SK-N-MC (cell line): Measurements from ENCODE around the gene TAOK1.
"Not testable (repeated sequence)": the region's sequence is repeated elsewhere in the genome, so short reads cannot be mapped to it uniquely, and the experiment has no call there.

ENCODE experiments used
- DNase-seq: peaks from one replicate; pipeline ENCODE4 v3.0.0-alpha.2; 2011; ENCODE audit warnings: low read depth, low spot score
- H3K27ac ChIP-seq: fragments of 200-600 bp; sonication (generic); 2 replicates; pipeline ENCODE4 v1.5.1; 2016; ENCODE audit warnings: mixed run types
- H3K36me3 ChIP-seq: fragments of 200-600 bp; sonication (generic); 2 replicates; pipeline ENCODE4 v1.6.1; 2017; ENCODE audit warnings: antibody characterized with exemption, low read length, mixed read lengths; ENCODE audit not compliant: insufficient read depth
- H3K4me3 ChIP-seq: fragments of 200-600 bp; sonication (generic); 2 replicates; pipeline ENCODE4 v1.5.1; 2016
- H3K9ac ChIP-seq: fragments of 200-600 bp; sonication (generic); 2 replicates; pipeline ENCODE4 v1.8.0; 2017; ENCODE audit warnings: mixed run types, mixed read lengths; ENCODE audit not compliant: insufficient read length
- H3K9me3 ChIP-seq: fragments of 200-600 bp; sonication (generic); 2 replicates; pipeline ENCODE4 v1.6.1; 2017; ENCODE audit warnings: low read depth, mild to moderate bottlenecking, antibody characterized with exemption, low read length, moderate library complexity, mixed read lengths
- EZH2 ChIP-seq: fragments of 200-600 bp; sonication (generic); IDR thresholded peaks from one replicate; pipeline ENCODE4 v1.6.1; 2017; ENCODE audit warnings: antibody characterized with exemption
- FOXP2 ChIP-seq: optimal IDR thresholded peaks from 2 replicates; pipeline ENCODE3; 2011; ENCODE audit warnings: mild to moderate bottlenecking, moderate library complexity; ENCODE audit not compliant: insufficient read depth; ENCODE audit errors: extremely low read length, control extremely low read depth
- POLR2AphosphoS5 ChIP-seq: IDR thresholded peaks from 2 replicates; pipeline ENCODE4 v1.6.1; 2012; ENCODE audit warnings: mild to moderate bottlenecking, low read depth, low read length, borderline replicate concordance

TAOK1 gene

GRCh38 chr17:29475891-29476290 is 85.7 kb downstream of the TAOK1 start:
- no peak overlapping the region for H3K4me3 ChIP-seq
- no peak overlapping the region for H3K9ac ChIP-seq
- DNase-seq = no peak
- no peak for TF ChIP-seq FOXP2
- no peak for TF ChIP-seq POLR2AphosphoS5
- TF ChIP-seq EZH2 = no peak
- H3K9me3 ChIP-seq = no peaks in the 10 kb centered on the region
- H3K36me3 ChIP-seq = peaks cover 45% of the 10 kb centered on the region
- peak overlapping the region; percentile 76 for H3K27ac ChIP-seq

DNA sequence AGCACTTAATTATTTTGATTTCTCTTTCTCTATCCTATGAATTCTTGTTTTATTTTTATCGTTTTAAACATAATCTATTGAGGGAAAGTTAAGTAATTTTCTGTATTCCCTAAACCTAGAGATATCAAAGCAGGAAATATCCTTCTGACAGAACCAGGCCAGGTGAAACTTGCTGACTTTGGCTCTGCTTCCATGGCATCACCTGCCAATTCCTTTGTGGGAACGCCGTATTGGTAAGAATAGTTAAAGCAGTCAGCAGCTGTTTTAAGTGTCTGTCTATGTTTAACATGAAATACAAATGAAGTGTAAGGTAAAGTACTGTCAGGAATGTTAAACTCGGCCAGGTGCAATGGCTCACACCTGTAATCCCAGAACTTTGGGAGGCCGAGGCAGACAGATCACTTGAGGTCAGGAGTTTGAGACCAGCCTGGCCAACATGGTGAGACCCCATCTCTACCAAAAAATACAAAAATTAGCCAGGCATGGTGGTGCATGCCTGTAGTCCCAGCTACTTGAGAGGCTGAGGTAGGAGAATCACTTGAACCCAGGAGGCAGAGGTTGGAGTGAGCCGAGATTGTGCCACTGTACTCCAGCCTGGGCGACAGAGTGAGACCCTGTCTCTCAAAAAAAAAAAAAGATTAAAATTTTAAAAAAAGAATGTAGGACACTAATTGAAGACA is 90.2 kb downstream of the TAOK1 start:
- not testable (repeated sequence) for H3K9me3 ChIP-seq, H3K4me3 ChIP-seq, H3K27ac ChIP-seq, DNase-seq, H3K9ac ChIP-seq
- peaks cover 36% of the 10 kb centered on the region for H3K36me3 ChIP-seq

GRCh38 chr17:29483503-29483902 is 93.3 kb downstream of the TAOK1 start:
- Histone ChIP-seq H3K4me3 (no peak overlapping the region), H3K27ac (no peak overlapping the region), H3K9ac (no peak overlapping the region), H3K9me3 (no peaks in the 10 kb centered on the region), H3K36me3 (peaks cover 39% of the 10 kb centered on the region)
- TF ChIP-seq FOXP2 = no peak
- no peak for TF ChIP-seq EZH2
- no peak for TF ChIP-seq POLR2AphosphoS5
- DNase-seq = no peak

DNA sequence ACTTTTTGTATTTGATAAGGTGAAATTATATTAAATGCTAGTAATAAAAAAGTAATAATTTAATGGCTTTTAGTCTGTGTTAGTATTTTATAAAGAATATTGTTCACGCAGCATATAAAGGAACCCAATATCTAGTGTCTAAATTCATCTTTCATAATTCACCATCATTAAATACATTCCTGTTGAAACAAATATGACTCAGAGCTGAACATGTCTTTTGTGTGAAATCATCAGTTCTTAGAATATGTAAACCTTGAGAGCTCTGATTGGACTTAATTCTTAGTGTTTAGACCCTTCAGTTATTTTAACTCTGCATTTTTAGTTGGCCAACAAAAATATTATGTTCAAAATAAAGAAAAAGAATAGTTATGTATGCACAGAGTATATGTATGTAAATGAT is 104.8 kb downstream of the TAOK1 start:
- peaks cover 68% of the 10 kb centered on the region for H3K36me3 ChIP-seq
- H3K9me3 ChIP-seq = no peaks in the 10 kb centered on the region
- DNase-seq = no peak
- H3K27ac ChIP-seq = 0 out of 2 replicates have a peak overlapping the region, but pooled peaks have one; percentile 34
- TF ChIP-seq FOXP2 = no peak
- TF ChIP-seq POLR2AphosphoS5 = no peak
- no peak for TF ChIP-seq EZH2
- H3K4me3 ChIP-seq = no peak overlapping the region
- H3K9ac ChIP-seq = no peak overlapping the region

- Histone ChIP-seq H3K9me3 (no peaks in the 10 kb centered on the region), H3K4me3 (no peak overlapping the region), H3K36me3 (peaks cover 75% of the 10 kb centered on the region), H3K9ac (no peak overlapping the region), H3K27ac (no peak overlapping the region)
- no peak for DNase-seq
- TF ChIP-seq EZH2 = no peak
- no peak for TF ChIP-seq POLR2AphosphoS5
- no peak for TF ChIP-seq FOXP2
Observed at GRCh38 chr17:29504711-29505110, 114.5 kb downstream of the TAOK1 start.

- no peak for TF ChIP-seq POLR2AphosphoS5
- no peak for TF ChIP-seq FOXP2
- no peak for TF ChIP-seq EZH2
- Histone ChIP-seq H3K9me3 (no peaks in the 10 kb centered on the region), H3K9ac (no peak overlapping the region), H3K4me3 (no peak overlapping the region), H3K36me3 (peaks cover 75% of the 10 kb centered on the region), H3K27ac (no peak overlapping the region)
- no peak for DNase-seq
Observed at GRCh38 chr17:29505836-29506235, 115.7 kb downstream of the TAOK1 start.

DNA sequence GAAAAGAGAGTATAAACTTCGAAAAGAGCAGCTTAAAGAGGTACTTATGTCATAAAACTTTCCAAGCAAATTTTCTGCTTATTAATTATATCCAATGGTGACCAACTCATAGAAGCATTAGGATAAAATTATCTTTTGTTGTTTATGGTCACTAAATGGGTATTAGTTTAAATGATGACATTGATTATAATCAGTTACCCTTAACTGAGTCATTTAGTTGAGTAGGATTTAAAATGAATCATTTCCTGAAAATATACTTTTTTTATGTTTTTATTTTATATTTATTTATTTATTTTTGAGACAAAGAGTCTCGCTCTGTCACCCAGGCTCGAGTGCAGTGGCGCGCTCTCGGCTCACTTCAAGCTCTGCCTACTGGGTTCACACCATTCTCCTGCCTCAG is 120.8 kb downstream of the TAOK1 start:
- no peak overlapping the region for H3K27ac ChIP-seq
- peaks cover 59% of the 10 kb centered on the region for H3K36me3 ChIP-seq
- H3K4me3 ChIP-seq = no peak overlapping the region
- TF ChIP-seq POLR2AphosphoS5 = no peak
- TF ChIP-seq FOXP2 = no peak
- no peak for TF ChIP-seq EZH2
- no peak overlapping the region for H3K9ac ChIP-seq
- H3K9me3 ChIP-seq = no peaks in the 10 kb centered on the region
- no peak for DNase-seq

DNA sequence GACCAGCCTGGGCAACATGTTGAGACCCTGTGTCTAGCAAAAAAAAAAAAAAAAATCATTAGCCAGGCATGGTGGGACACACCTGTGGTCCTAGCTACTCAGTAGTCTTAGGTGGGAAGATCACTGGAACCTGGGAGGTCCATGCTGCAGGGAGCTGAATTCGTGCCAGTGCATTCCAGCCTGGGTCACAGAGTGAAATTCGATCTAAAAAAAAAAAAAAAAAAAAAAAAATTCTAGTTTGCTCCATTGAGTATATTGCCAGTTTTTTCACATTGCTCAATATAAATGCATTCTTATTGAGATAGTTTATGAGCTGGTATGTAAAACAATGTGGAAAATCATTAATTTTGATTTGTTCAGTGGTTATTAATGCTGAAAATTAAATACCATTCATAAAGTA is 124.6 kb downstream of the TAOK1 start:
- H3K27ac ChIP-seq = no peak overlapping the region
- DNase-seq = no peak

GRCh38 chr17:29518359-29518758 is 128.2 kb downstream of the TAOK1 start:
- peaks cover 62% of the 10 kb centered on the region for H3K36me3 ChIP-seq
- H3K4me3 ChIP-seq = no peak overlapping the region
- DNase-seq = no peak
- no peaks in the 10 kb centered on the region for H3K9me3 ChIP-seq
- no peak overlapping the region for H3K9ac ChIP-seq
- no peak overlapping the region for H3K27ac ChIP-seq
- TF ChIP-seq EZH2 (no peak), POLR2AphosphoS5 (no peak), FOXP2 (no peak)

More for the DNA sequence above, 124.6 kb downstream of the TAOK1 start:
- H3K9me3 ChIP-seq = no peaks in the 10 kb centered on the region
- TF ChIP-seq FOXP2 (no peak), POLR2AphosphoS5 (no peak), EZH2 (no peak)
- no peak overlapping the region for H3K4me3 ChIP-seq
- H3K9ac ChIP-seq = no peak overlapping the region
- H3K36me3 ChIP-seq = peaks cover 59% of the 10 kb centered on the region
